Gastroesophageal sphincter (tissue), 4 donors: ENCODE results near the gene FBH1. TPM values are rescaled to one million over a fixed set of nuclear protein-coding genes. Genes with fewer than 3 reads are reported as not detected.
"Not testable (repeated sequence)": the region's sequence is repeated elsewhere in the genome, so short reads cannot be mapped to it uniquely, and the experiment has no call there.

ENCODE experiments used
- ATAC-seq: fragments of 150-250 bp; one replicate; pipeline ENCODE4 v1.9.1; 2016; ENCODE audit warnings: mild to moderate bottlenecking, moderate library complexity
- H3K27ac ChIP-seq, 4 donors: fragments of 200-600 bp; sonication (generic) in 3 of 4; 1 replicate in 3 of 4; 2 replicates in 1 of 4; pipeline ENCODE4 v1.5.1; 2016 to 2019
- H3K27me3 ChIP-seq: fragments of 200-600 bp; sonication (generic); one replicate; pipeline ENCODE4 v1.5.1; 2019
- H3K36me3 ChIP-seq, 2 donors: fragments of 200-600 bp; sonication (generic); one replicate each; pipeline ENCODE4 v1.5.1; 2019; ENCODE audit warnings: control low read depth in 1 of 2
- H3K4me1 ChIP-seq, 3 donors: fragments of 200-600 bp; sonication (generic); 1 replicate in 2 of 3; 2 replicates in 1 of 3; pipeline ENCODE4 v1.5.1; 2016 to 2019; ENCODE audit warnings: control low read depth in 2 of 3
- H3K4me3 ChIP-seq, 2 donors: fragments of 200-600 bp; sonication (generic); one replicate each; pipeline ENCODE4 v1.5.1; 2019; ENCODE audit warnings: mild to moderate bottlenecking in 1 of 2, moderate library complexity in 1 of 2
- H3K9me3 ChIP-seq, 3 donors: fragments of 200-600 bp; sonication (generic); one replicate each; pipeline ENCODE4 v1.5.1; 2017 to 2019; ENCODE audit warnings: control low read depth in 2 of 3
- CTCF ChIP-seq, 4 experiments: fragments of 200-600 bp in 2 of 4; fragments of 450-650 bp in 2 of 4; sonication (generic) in 1 of 4; IDR thresholded peaks; one replicate each; pipeline ENCODE4 v1.5.1; 2017 to 2019; ENCODE audit warnings: antibody characterized with exemption in 4 of 4, mild to moderate bottlenecking in 2 of 4, moderate library complexity in 2 of 4
- EP300 ChIP-seq: sonication (generic); formaldehyde crosslinking; IDR thresholded peaks from one replicate; pipeline ENCODE4 v1.6.1; 2017; ENCODE audit warnings: antibody characterized with exemption, mild to moderate bottlenecking
- POLR2A ChIP-seq, 2 donors: fragments of 450-650 bp; IDR thresholded peaks; one replicate each; pipeline ENCODE4 v1.6.1; 2017; ENCODE audit warnings: antibody characterized with exemption in 2 of 2, mild to moderate bottlenecking in 2 of 2, moderate library complexity in 1 of 2
- POLR2AphosphoS5 ChIP-seq: sonication (generic); formaldehyde crosslinking; IDR thresholded peaks from one replicate; pipeline ENCODE4 v1.6.1; 2017; ENCODE audit warnings: antibody characterized with exemption
- WGBS, 2 donors: methylation state at CpG; one replicate each; pipeline ENCODE4 v1.1.5; 2018; ENCODE audit warnings: low coverage in 1 of 2; 5-methylcytosine and 5-hydroxymethylcytosine counted together
- total RNA-seq, 4 donors: library from RNA; depleted of rRNA; stranded (reverse); fragments of >200 nt; gene quantifications; one replicate each; pipeline ENCODE4 v1.1.0, GENCODE V29; 2016

FBH1 gene
- total RNA-seq, 4 donors from 2014 or later, result 76.2 to 108 (median 98.5) TPM

- 100% methylated on average over 1 of the region's 5 CpGs for WGBS, 2 donors
- no peak for ATAC-seq
- Histone ChIP-seq H3K27me3 (no peaks in the 10 kb centered on the region), H3K36me3 (peaks cover 0 to 10% of the 10 kb centered on the region in 2 donors), H3K27ac (no peak overlapping the region), H3K4me3 (no peak overlapping the region), H3K4me1 (no peaks in the 10 kb centered on the region), H3K9me3 (no peaks in the 10 kb centered on the region)
- TF ChIP-seq CTCF (IDR thresholded peaks at IDR 0.05), result no peak
These were observed 31.2 kb upstream of the FBH1 start for GRCh38 chr10:5858811-5859210.

- no peaks in the 10 kb centered on the region for H3K27me3 ChIP-seq
- no peak overlapping the region for H3K4me3 ChIP-seq
- no peaks in the 10 kb centered on the region for H3K9me3 ChIP-seq
- TF ChIP-seq CTCF (IDR thresholded peaks at IDR 0.05), result no peak
- no peak for TF ChIP-seq POLR2AphosphoS5
- TF ChIP-seq POLR2A (IDR thresholded peaks at IDR 0.05), result no peak
- H3K36me3 ChIP-seq, result peaks cover 0 to 15% of the 10 kb centered on the region in 2 donors
- no peaks in the 10 kb centered on the region for H3K4me1 ChIP-seq
- no peak for ATAC-seq
- WGBS, 2 donors, result 68 to 92% methylated on average over 3 to 6 of the region's 7 CpGs
- H3K27ac ChIP-seq, result no peak overlapping the region
These were observed 30.0 kb upstream of the FBH1 start for GRCh38 chr10:5860066-5860465.

GRCh38 chr10:5862360-5862961 lies 27.6 kb upstream of the FBH1 start:
- no peak for ATAC-seq
- Histone ChIP-seq H3K27ac (no peak overlapping the region), H3K27me3 (no peaks in the 10 kb centered on the region), H3K9me3 (no peaks in the 10 kb centered on the region), H3K4me1 (no peaks in the 10 kb centered on the region), H3K4me3 (no peak overlapping the region), H3K36me3 (peaks cover 0 to 15% of the 10 kb centered on the region in 2 donors)
- TF ChIP-seq POLR2AphosphoS5 (no peak), CTCF (IDR thresholded peaks at IDR 0.05) (no peak), EP300 (no peak), POLR2A (IDR thresholded peaks at IDR 0.05) (no peak)
- 91 to 100% methylated on average over 2 to 6 of the region's 7 CpGs for WGBS, 2 donors

- H3K4me1 ChIP-seq, H3K9me3 ChIP-seq, H3K4me3 ChIP-seq, H3K27me3 ChIP-seq, H3K27ac ChIP-seq, ATAC-seq: not testable (repeated sequence)
- 84 to 95% methylated on average over 4 to 5 of the region's 9 CpGs for WGBS, 2 donors
- H3K36me3 ChIP-seq, result peaks cover 0 to 15% of the 10 kb centered on the region in 2 donors
These were observed 26.9 kb upstream of the FBH1 start for GRCh38 chr10:5862981-5863685.

DNA sequence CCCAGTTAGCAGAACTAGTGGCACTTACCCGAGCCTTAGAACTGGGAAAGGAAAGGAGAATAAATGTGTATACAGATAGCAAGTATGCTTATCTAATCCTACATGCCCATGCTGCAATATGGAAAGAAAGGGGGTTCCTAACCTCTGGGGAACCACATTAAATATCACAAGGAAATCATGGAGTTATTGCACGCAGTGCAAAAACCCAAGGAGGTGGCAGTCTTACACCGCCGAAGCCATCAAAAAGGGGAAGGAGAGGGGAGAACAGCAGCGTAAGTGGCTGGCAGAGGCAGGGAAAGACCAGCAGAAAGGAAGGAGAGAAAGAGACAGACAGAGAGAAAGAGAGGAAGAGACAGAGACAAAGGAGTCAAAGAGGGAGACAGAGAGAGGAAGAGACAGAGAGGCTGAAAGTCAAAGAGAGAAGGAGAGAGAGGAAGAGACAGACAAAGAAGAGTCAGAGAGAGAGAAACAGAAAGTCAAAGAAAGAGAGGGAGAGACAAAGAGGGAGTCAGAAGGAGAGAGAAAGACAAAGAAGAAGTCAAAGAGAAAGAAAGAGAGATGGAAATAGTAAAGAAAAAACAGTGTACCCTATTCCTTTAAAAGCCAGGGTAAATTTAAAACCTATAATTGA lies 23.5 kb upstream of the FBH1 start:
- WGBS, 2 donors, result 64% methylated on average over 5 of the region's 5 CpGs; no CpG with 5 or more reads in 1 of the 2 donors
- not testable (repeated sequence) for H3K4me1 ChIP-seq, ATAC-seq

DNA sequence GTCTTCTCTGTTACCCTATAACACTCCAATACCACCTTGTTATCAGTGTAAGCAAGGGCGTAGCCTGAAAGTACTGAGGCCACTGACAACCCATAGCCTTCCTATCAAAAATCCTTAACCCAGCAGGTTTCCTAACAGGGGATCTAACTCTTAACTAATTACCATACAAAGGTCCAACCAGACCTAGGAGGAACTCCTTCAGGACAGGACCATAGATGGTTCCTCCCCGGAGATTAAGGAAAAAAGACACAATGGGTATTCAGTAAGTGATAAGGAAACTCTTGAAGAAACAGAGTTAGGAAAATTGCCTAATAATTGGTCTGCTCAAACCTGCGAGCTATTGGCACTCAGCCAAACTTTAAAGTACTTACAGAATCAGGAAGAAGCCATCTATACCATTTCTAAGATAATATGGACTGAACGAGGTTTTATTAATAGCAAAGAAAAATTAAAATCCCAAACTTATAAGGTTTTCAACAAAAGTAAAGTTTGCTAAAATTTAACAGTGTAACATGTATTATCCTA lies 22.9 kb upstream of the FBH1 start:
- H3K4me1 ChIP-seq, H3K27me3 ChIP-seq, H3K9me3 ChIP-seq, H3K4me3 ChIP-seq, ATAC-seq, H3K27ac ChIP-seq: not testable (repeated sequence)
- H3K36me3 ChIP-seq, result peaks cover 0 to 29% of the 10 kb centered on the region in 2 donors
- 45 to 53% methylated on average over 3 to 4 of the region's 4 CpGs for WGBS, 2 donors

More for the DNA sequence above, 23.5 kb upstream of the FBH1 start:
- not testable (repeated sequence) for H3K4me3 ChIP-seq, H3K27me3 ChIP-seq, H3K27ac ChIP-seq, H3K9me3 ChIP-seq
- H3K36me3 ChIP-seq, result peaks cover 0 to 35% of the 10 kb centered on the region in 2 donors

DNA sequence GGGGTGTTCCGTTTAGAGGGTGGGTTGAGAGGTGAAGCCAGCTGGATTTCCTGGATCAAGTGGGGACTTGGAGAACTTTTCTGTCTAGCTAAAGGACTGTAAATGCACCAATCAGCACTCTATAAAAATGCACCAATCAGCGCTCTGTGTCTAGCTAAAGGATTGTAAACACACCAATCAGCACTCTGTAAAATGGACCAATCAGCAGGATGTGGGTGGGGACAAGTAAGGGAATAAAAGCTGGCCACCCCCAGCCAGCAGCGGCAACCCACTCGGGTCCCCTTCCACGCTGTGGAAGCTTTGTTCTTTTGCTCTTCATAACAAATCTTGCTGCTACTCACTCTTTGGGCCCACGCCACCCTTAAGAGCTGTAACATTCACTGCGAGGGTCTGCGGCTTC lies 21.7 kb upstream of the FBH1 start:
- H3K4me3 ChIP-seq, H3K9me3 ChIP-seq, H3K27ac ChIP-seq, H3K27me3 ChIP-seq, H3K4me1 ChIP-seq, ATAC-seq: not testable (repeated sequence)
- WGBS, 2 donors, result 83 to 89% methylated on average over 1 to 6 of the region's 8 CpGs
- peaks cover 0 to 25% of the 10 kb centered on the region in 2 donors for H3K36me3 ChIP-seq
